Pancreas (tissue), 10 donors: Measurements from ENCODE around the gene EML6. TPM values are rescaled to one million over a fixed set of nuclear protein-coding genes. Genes with fewer than 3 reads are reported as not detected.

Experiments used
- ATAC-seq, 4 donors: fragments of 200-7000 bp; cut with Tn5 transposase; one replicate each; pipeline versions ENCODE4 v1.8.0 to v1.9.1; 2020; ENCODE audit warnings: mild to moderate bottlenecking in 4 of 4, moderate library complexity in 4 of 4
- DNase-seq, 6 donors: peaks; one replicate each; pipeline ENCODE4 v3.0.0-alpha.2; 2020
- FAIRE-seq: peaks from 2 replicates; lab custom pipeline; 2012; peaks lifted over from hg19 to GRCh38; lab: Jason Lieb, UNC
- H3K27ac ChIP-seq, 4 donors: fragments of 200-600 bp; sonication (generic); 1 replicate in 3 of 4; 2 replicates in 1 of 4; pipeline versions ENCODE4 v1.5.0 to v1.8.0; 2020
- H3K27me3 ChIP-seq, 4 donors: fragments of 200-600 bp; one replicate each; pipeline ENCODE4 v1.8.0; 2021
- H3K36me3 ChIP-seq, 3 donors: fragments of 200-600 bp; sonication (generic) in 1 of 3; one replicate each; pipeline versions ENCODE4 v1.5.0 to v1.8.0; 2020 to 2021
- H3K4me1 ChIP-seq, 3 donors: fragments of 200-600 bp; one replicate each; pipeline ENCODE4 v1.8.0; 2021
- H3K4me3 ChIP-seq, 4 donors: fragments of 200-600 bp; sonication (generic) in 2 of 4; one replicate each; pipeline versions ENCODE4 v1.5.0 to v1.8.0; 2020 to 2021
- H3K9me3 ChIP-seq, 4 donors: fragments of 200-600 bp; one replicate each; pipeline ENCODE4 v1.8.0; 2021
- CTCF ChIP-seq, 4 donors: fragments of 200-600 bp; sonication (generic) in 3 of 4; IDR thresholded peaks; one replicate each; pipeline versions ENCODE4 v1.5.0 to v1.8.0; 2021; ENCODE audit warnings: antibody characterized with exemption in 4 of 4
- WGBS, 2 donors: extraction: QIAGEN DNeasy Blood & Tissue Kit; methylation state at CpG; one replicate each; pipeline ENCODE4 v1.1.7; 2013; 5-methylcytosine and 5-hydroxymethylcytosine counted together
- intact Hi-C, 3 donors: fragments of 100-400 bp; cut with DNase I; formaldehyde crosslinking; loops; one replicate each; pipeline versions ENCODE4 v1.11.1 to v1.14.2; 2022
- polyA plus RNA-seq, 2 donors: library from polyadenylated mRNA; stranded (reverse); fragments of 200-250 nt; gene quantifications; one replicate each; pipeline ENCODE4 v1.2.3, GENCODE V29; 2013
- total RNA-seq, 6 donors: library from RNA; stranded (reverse); fragmentation: NEBNext Ultra II Directional in 4 of 6; extraction: Animal tissue kit (Norgen Biotek cat#: 25700) in 4 of 6; gene quantifications; one replicate each; pipeline versions ENCODE4 v1.2.1 to v1.2.4, GENCODE V29; 2021 to 2023
- donor health status: healthy with polysubstance abuse.
- donor health status: DM: no; HTN: no; CAD: no; lungs with moderate emphysema.
- donor health status: DM: no; HTN: no; CAD: no.
- donor health status: control.
- donor health status: control.
- donor health status: Bipolar disorder and iron deficiency.
- donor health status: DM: yes; HTN: yes; CAD: no.
- donor health status: DM: no; HTN: no; CAD: no.
- donor health status: DM: no; HTN: no; CAD: no.
- donor health status: DM: yes; HTN: yes; CAD: no.

EML6 gene
- total and polyA plus RNA-seq, 8 donors, result 1.2 to 4.9 (median 2.2) TPM

- intact Hi-C loops, result no loop called here
- Histone ChIP-seq H3K27me3 (no peaks in the 10 kb centered on the region), H3K4me3 (no peak overlapping the region), H3K27ac (no peak overlapping the region), H3K4me1 (no peaks in the 10 kb centered on the region), H3K36me3 (no peaks in the 10 kb centered on the region), H3K9me3 (no peaks in the 10 kb centered on the region)
- 96 to 97% methylated on average over 3 of the region's 3 CpGs for WGBS, 2 donors
- FAIRE-seq (no peak), DNase-seq (no peak), ATAC-seq (no peak)
- TF ChIP-seq CTCF (IDR thresholded peaks at IDR 0.05), result no peak
Measured at GRCh38 chr2:54954705-54955357, 231.4 kb downstream of the EML6 start.

- Histone ChIP-seq H3K36me3 (no peaks in the 10 kb centered on the region), H3K27ac (no peak overlapping the region), H3K4me3 (no peak overlapping the region), H3K9me3 (no peaks in the 10 kb centered on the region), H3K27me3 (no peaks in the 10 kb centered on the region), H3K4me1 (no peaks in the 10 kb centered on the region)
- FAIRE-seq (no peak), DNase-seq (no peak), ATAC-seq (peak in 3 of 4 donors; percentile 47 to 71 (median 51))
- TF ChIP-seq CTCF (IDR thresholded peaks at IDR 0.05), result no peak
- intact Hi-C loops, result no loop called here
- WGBS, 2 donors, result 63 to 67% methylated on average over 9 of the region's 9 CpGs
Measured at GRCh38 chr2:54955358-54956110, 232.1 kb downstream of the EML6 start.

GRCh38 chr2:54956111-54956627 is 232.7 kb downstream of the EML6 start:
- Histone ChIP-seq H3K27me3 (no peaks in the 10 kb centered on the region), H3K4me3 (no peak overlapping the region), H3K4me1 (no peaks in the 10 kb centered on the region), H3K9me3 (no peaks in the 10 kb centered on the region), H3K36me3 (no peaks in the 10 kb centered on the region), H3K27ac (no peak overlapping the region)
- DNase-seq (no peak), FAIRE-seq (no peak), ATAC-seq (peak in 1 of 4 donors; percentile 81)
- WGBS, 2 donors, result 78 to 82% methylated on average over 2 of the region's 2 CpGs
- TF ChIP-seq CTCF (IDR thresholded peaks at IDR 0.05), result no peak
- intact Hi-C loops, result no loop called here

- no peaks in the 10 kb centered on the region for H3K4me1 ChIP-seq
- no peaks in the 10 kb centered on the region for H3K9me3 ChIP-seq
- H3K36me3 ChIP-seq, result no peaks in the 10 kb centered on the region
- H3K27ac ChIP-seq, result no peak overlapping the region
- 90 to 96% methylated on average over 18 of the region's 18 CpGs for whole genome bisulfite sequencing, 2 donors
- H3K4me3 ChIP-seq, result no peak overlapping the region
- ATAC-seq, result no peak
- DNase-seq, result no peak
- intact Hi-C loops, result no loop called here
- no peaks in the 10 kb centered on the region for H3K27me3 ChIP-seq
- FAIRE-seq, result no peak
- no peak for TF ChIP-seq CTCF (IDR thresholded peaks at IDR 0.05)
Measured at GRCh38 chr2:54957321-54957999, 234.0 kb downstream of the EML6 start.
